ENCODE measurements around the gene ATXN3L.

GRCh38 chrX:13295841-13296240, 24.0 kb downstream of the ATXN3L start:
- TF ChIP-seq POLR2A (IDR thresholded peaks at IDR 0.05) (no peak), CTCF (IDR thresholded peaks at IDR 0.05) (no peak), EP300 (IDR thresholded peaks at IDR 0.05) (no peak)

All from ovary (tissue), 3 donors.